Loucy (cell line): ENCODE data around the gene CD300LD.
A peak's percentile ranks its signal among the peaks of the same experiment; 100 is the strongest.

Experiments used
- H2AFZ ChIP-seq: fragments of 200-600 bp; sonication (generic); 2 replicates; pipeline ENCODE4 v1.6.0; 2016; ENCODE audit warnings: antibody characterized with exemption, mild to moderate bottlenecking, low read length, moderate library complexity
- H3F3A ChIP-seq: fragments of 200-600 bp; 2 replicates; pipeline ENCODE4 v1.6.0; 2016; ENCODE audit warnings: antibody characterized with exemption, low read depth, mild to moderate bottlenecking
- H3K27me3 ChIP-seq: fragments of 200-600 bp; sonication (generic); 2 replicates; pipeline ENCODE4 v1.6.1; 2014; ENCODE audit warnings: low read length, mild to moderate bottlenecking; ENCODE audit not compliant: insufficient read depth, poor library complexity, severe bottlenecking
- H3K36me3 ChIP-seq: fragments of 200-600 bp; sonication (generic); 2 replicates; pipeline ENCODE4 v1.6.1; 2016; ENCODE audit warnings: low read length; ENCODE audit not compliant: insufficient read depth
- H3K4me1 ChIP-seq: fragments of 200-600 bp; sonication (generic); 2 replicates; pipeline ENCODE4 v1.5.1; 2014; ENCODE audit warnings: low read length, mild to moderate bottlenecking; ENCODE audit not compliant: insufficient read depth, poor library complexity, severe bottlenecking
- H3K4me2 ChIP-seq: fragments of 200-600 bp; sonication (generic); 2 replicates; pipeline ENCODE4 v1.6.0; 2014; ENCODE audit warnings: antibody characterized with exemption, low read length, low read depth, mild to moderate bottlenecking; ENCODE audit not compliant: poor library complexity, severe bottlenecking
- H3K4me3 ChIP-seq: fragments of 200-600 bp; sonication (generic); 2 replicates; pipeline ENCODE4 v1.5.1; 2014; ENCODE audit warnings: low read length, mild to moderate bottlenecking, mixed read lengths; ENCODE audit not compliant: poor library complexity, severe bottlenecking
- H3K79me2 ChIP-seq: fragments of 200-600 bp; sonication (generic); 2 replicates; pipeline ENCODE4 v1.6.1; 2014; ENCODE audit warnings: low read length; ENCODE audit not compliant: insufficient read depth
- H3K9ac ChIP-seq: fragments of 200-600 bp; sonication (generic); 2 replicates; pipeline ENCODE4 v1.6.0; 2014; ENCODE audit warnings: mild to moderate bottlenecking, low read depth, low read length, moderate library complexity; ENCODE audit not compliant: poor library complexity, severe bottlenecking
- H3K9me2 ChIP-seq: fragments of 200-600 bp; sonication (generic); replicated peaks from 2 replicates; pipeline ENCODE4 v1.6.1; 2016; ENCODE audit warnings: low read depth, low read length, mixed read lengths
- H3K9me3 ChIP-seq: fragments of 200-600 bp; sonication (generic); 2 replicates; pipeline ENCODE4 v1.6.1; 2014; ENCODE audit warnings: mild to moderate bottlenecking, antibody characterized with exemption, low read length, low read depth; ENCODE audit not compliant: insufficient read depth
- H4K20me1 ChIP-seq: fragments of 200-600 bp; sonication (generic); 2 replicates; pipeline ENCODE4 v1.6.0; 2014; ENCODE audit warnings: antibody characterized with exemption, low read length, mild to moderate bottlenecking; ENCODE audit not compliant: insufficient read depth, poor library complexity, severe bottlenecking
- EZH2phosphoT487 ChIP-seq: fragments of 200-600 bp; IDR thresholded peaks from 2 replicates; pipeline ENCODE4 v1.6.1; 2018; ENCODE audit warnings: antibody characterized with exemption, mild to moderate bottlenecking, moderate library complexity, borderline replicate concordance
- TF ChIP-seq, protein P1 (sequence below): fragments of 200-600 bp; sonication (generic); conservative IDR thresholded peaks from 2 replicates; pipeline ENCODE4 v1.5.1; 2014; ENCODE audit warnings: mild to moderate bottlenecking, antibody characterized with exemption, low read length

The CD300LD gene

DNA sequence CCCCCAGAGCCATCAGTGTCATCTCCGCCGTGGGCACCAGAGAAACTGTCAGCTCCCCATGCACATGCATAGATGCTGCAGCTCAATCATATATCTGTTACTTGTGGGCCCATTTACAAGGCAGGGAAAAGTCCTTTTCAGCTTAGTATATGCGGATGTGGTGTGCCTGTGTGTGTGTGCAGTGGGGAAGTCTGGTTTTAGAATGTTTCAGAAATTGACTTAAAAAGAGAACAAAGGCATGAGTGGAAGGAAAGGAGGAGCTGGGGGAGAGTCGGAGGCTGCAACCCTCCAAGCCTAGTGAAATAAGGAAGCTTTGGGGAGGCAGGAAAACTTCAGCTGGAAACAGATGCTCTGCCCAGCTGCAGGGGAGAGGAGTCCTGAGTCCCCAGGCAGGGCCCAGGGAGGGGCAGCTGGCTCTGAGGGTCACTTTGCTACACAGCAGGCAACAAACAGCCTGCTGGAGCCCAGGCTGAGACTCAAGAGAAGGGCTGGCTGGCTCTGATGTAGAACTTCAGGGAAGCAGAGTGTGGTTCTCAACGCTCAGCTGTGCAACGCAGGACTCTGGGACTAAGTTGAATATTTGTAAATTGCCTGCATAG is 11.1 kb upstream of the CD300LD start:
- TF ChIP-seq EZH2phosphoT487, result no peak
- TF ChIP-seq, protein P1, sequence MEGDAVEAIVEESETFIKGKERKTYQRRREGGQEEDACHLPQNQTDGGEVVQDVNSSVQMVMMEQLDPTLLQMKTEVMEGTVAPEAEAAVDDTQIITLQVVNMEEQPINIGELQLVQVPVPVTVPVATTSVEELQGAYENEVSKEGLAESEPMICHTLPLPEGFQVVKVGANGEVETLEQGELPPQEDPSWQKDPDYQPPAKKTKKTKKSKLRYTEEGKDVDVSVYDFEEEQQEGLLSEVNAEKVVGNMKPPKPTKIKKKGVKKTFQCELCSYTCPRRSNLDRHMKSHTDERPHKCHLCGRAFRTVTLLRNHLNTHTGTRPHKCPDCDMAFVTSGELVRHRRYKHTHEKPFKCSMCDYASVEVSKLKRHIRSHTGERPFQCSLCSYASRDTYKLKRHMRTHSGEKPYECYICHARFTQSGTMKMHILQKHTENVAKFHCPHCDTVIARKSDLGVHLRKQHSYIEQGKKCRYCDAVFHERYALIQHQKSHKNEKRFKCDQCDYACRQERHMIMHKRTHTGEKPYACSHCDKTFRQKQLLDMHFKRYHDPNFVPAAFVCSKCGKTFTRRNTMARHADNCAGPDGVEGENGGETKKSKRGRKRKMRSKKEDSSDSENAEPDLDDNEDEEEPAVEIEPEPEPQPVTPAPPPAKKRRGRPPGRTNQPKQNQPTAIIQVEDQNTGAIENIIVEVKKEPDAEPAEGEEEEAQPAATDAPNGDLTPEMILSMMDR, result no peak
- no peaks in the 10 kb centered on the region for H3K36me3 ChIP-seq
- H3K27me3 ChIP-seq, result no peaks in the 10 kb centered on the region
- no peaks in the 10 kb centered on the region for H3F3A ChIP-seq
- H3K9me2 ChIP-seq, result no peaks in the 10 kb centered on the region
- H2AFZ ChIP-seq, result no peak overlapping the region
- no peak overlapping the region for H3K4me2 ChIP-seq
- peaks cover 7% of the 10 kb centered on the region for H3K4me1 ChIP-seq
- H3K4me3 ChIP-seq, result no peak overlapping the region
- no peak overlapping the region for H3K9ac ChIP-seq
- no peaks in the 10 kb centered on the region for H3K79me2 ChIP-seq
- H4K20me1 ChIP-seq, result no peaks in the 10 kb centered on the region
- H3K9me3 ChIP-seq, result no peaks in the 10 kb centered on the region

- H2AFZ ChIP-seq, result no peak overlapping the region
- H3K4me3 ChIP-seq, result no peak overlapping the region
- no peak overlapping the region for H3K9ac ChIP-seq
- no peak overlapping the region for H3K4me2 ChIP-seq
- TF ChIP-seq, protein P1, result peak; percentile 65
- TF ChIP-seq EZH2phosphoT487, result no peak
- no peaks in the 10 kb centered on the region for H4K20me1 ChIP-seq
- H3K36me3 ChIP-seq, result no peaks in the 10 kb centered on the region
- H3K27me3 ChIP-seq, result no peaks in the 10 kb centered on the region
- no peaks in the 10 kb centered on the region for H3F3A ChIP-seq
- no peaks in the 10 kb centered on the region for H3K9me2 ChIP-seq
- H3K79me2 ChIP-seq, result no peaks in the 10 kb centered on the region
- no peaks in the 10 kb centered on the region for H3K9me3 ChIP-seq
- H3K4me1 ChIP-seq, result peaks cover 7% of the 10 kb centered on the region
Observed at GRCh38 chr17:74601944-74602572, 10.0 kb upstream of the CD300LD start.

DNA sequence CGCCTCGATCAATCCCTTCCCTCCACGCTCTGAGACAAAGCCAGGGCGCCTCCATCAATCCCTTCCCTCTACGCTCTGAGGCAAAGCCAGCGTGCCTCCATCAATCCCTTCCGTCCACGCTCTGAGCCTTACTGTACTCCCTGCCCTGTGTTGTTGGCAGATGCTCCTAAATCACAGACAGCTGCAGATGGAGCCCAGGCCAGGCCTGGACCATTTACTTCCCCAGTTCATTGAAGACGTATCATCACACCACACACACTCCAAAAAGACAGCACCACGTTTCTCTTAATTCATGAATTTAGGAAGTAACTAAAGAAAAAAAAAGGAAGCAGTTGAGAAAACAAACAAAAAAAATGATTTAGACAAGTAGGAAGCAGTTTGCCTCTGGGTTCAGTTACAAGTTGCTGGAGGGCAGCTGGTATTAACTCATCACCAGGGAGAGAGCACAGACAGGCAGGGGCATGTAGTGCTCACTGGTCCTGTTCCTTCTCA is 7.4 kb upstream of the CD300LD start:
- H3K9ac ChIP-seq, result no peak overlapping the region
- no peaks in the 10 kb centered on the region for H3K27me3 ChIP-seq
- TF ChIP-seq EZH2phosphoT487, result no peak
- TF ChIP-seq, protein P1, result no peak

More for the DNA sequence above, 7.4 kb upstream of the CD300LD start:
- Histone ChIP-seq H3K9me3 (no peaks in the 10 kb centered on the region), H3K9me2 (no peaks in the 10 kb centered on the region), H3K4me1 (peaks cover 7% of the 10 kb centered on the region), H3K4me3 (no peak overlapping the region), H3F3A (no peaks in the 10 kb centered on the region), H3K36me3 (no peaks in the 10 kb centered on the region), H3K79me2 (no peaks in the 10 kb centered on the region), H2AFZ (no peak overlapping the region), H3K4me2 (no peak overlapping the region), H4K20me1 (no peaks in the 10 kb centered on the region)
